Smooth muscle cell (in vitro differentiated cells): ENCODE measurements around the gene DOCK1. TPM values are rescaled to one million over a fixed set of nuclear protein-coding genes. Genes with fewer than 3 reads are reported as not detected.

Experiments used
- DNase-seq: peaks from one replicate; lab custom pipeline; 2025; ENCODE audit not compliant: unreplicated experiment; lab: John Stamatoyannopoulos, UW
- H2AFZ ChIP-seq: fragments of 200-600 bp; sonication (generic); 2 replicates; pipeline ENCODE4 v1.6.0; 2016; ENCODE audit warnings: antibody characterized with exemption, low read depth, mild to moderate bottlenecking
- H3F3A ChIP-seq: fragments of 200-600 bp; sonication (generic); 2 replicates; pipeline ENCODE4 v1.6.0; 2017; ENCODE audit warnings: antibody characterized with exemption, low read depth
- H3K27ac ChIP-seq: fragments of 200-600 bp; sonication (generic); 2 replicates; pipeline ENCODE4 v1.5.1; 2016; ENCODE audit warnings: low read depth, mild to moderate bottlenecking
- H3K27me3 ChIP-seq: fragments of 200-600 bp; sonication (generic); 2 replicates; pipeline ENCODE4 v1.6.1; 2016; ENCODE audit warnings: low read depth, mild to moderate bottlenecking
- H3K36me3 ChIP-seq: fragments of 200-600 bp; sonication (generic); 2 replicates; pipeline ENCODE4 v1.5.1; 2016; ENCODE audit warnings: low read depth
- H3K4me1 ChIP-seq: fragments of 200-600 bp; sonication (generic); 2 replicates; pipeline ENCODE4 v1.5.1; 2016; ENCODE audit warnings: low read depth
- H3K4me2 ChIP-seq: fragments of 200-600 bp; sonication (generic); 2 replicates; pipeline ENCODE4 v1.6.0; 2016; ENCODE audit warnings: mild to moderate bottlenecking
- H3K4me3 ChIP-seq: fragments of 200-600 bp; sonication (generic); 2 replicates; pipeline ENCODE4 v1.5.1; 2016; ENCODE audit warnings: mild to moderate bottlenecking
- H3K79me2 ChIP-seq: fragments of 200-600 bp; sonication (generic); 2 replicates; pipeline ENCODE4 v1.6.0; 2016; ENCODE audit warnings: low read depth, mild to moderate bottlenecking
- H3K9ac ChIP-seq: fragments of 200-600 bp; sonication (generic); 2 replicates; pipeline ENCODE4 v1.6.0; 2016; ENCODE audit warnings: low read depth
- H3K9me3 ChIP-seq: fragments of 200-600 bp; sonication (generic); replicated peaks from 2 replicates; pipeline ENCODE4 v1.5.1; 2016; ENCODE audit warnings: low read depth
- H4K20me1 ChIP-seq: fragments of 200-600 bp; sonication (generic); 2 replicates; pipeline ENCODE4 v1.6.0; 2016; ENCODE audit warnings: low read depth
- WGBS: methylation state at CpG from one replicate; pipeline ENCODE4 v1.1.7; 2016; ENCODE audit warnings: low lambda C conversion rate; 5-methylcytosine and 5-hydroxymethylcytosine counted together
- polyA plus RNA-seq: library from polyadenylated mRNA; unstranded; fragments of >200 nt; fragmentation: Nextera tagmentation; extraction: Ambion mirVana; gene quantifications from 2 replicates; pipeline ENCODE4 v1.2.1, GENCODE V29; 2016
- total RNA-seq: library from RNA; depleted of rRNA; stranded (reverse); fragments of >200 nt; gene quantifications from 2 replicates; pipeline ENCODE4 v1.2.3, GENCODE V29; 2014
- TF ChIP-seq, protein P1 (sequence below): fragments of 200-600 bp; sonication (generic); IDR thresholded peaks from 2 replicates; pipeline ENCODE4 v1.5.1; 2017; ENCODE audit warnings: borderline replicate concordance, mild to moderate bottlenecking, antibody characterized with exemption; ENCODE audit not compliant: insufficient read depth, poor library complexity, severe bottlenecking

The DOCK1 gene
- total and polyA plus RNA-seq, 2 experiments from 2014 or later, result 18.4 to 37.1 TPM

DNA sequence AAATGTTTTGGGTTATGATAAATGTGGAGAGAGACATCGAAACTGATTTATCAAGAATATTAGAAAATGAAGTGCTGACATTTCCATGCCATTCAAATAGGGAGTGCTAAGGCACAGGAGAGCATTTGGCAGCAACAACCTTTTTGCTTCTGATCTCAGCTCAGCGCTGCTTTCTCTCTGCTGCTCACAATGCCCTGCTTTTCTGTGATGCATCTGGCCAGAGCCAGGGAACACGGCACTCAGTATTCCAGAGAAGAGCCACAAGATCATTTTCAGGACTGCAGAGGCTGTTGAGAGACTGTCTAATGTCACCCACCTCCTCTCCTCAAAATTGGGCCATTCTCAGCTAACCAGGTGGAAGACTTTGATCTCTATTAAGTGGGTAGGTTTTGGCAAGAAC, 263.0 kb downstream of the DOCK1 start:
- Histone ChIP-seq H3K27me3 (no peaks in the 10 kb centered on the region), H4K20me1 (peaks cover 69% of the 10 kb centered on the region), H3K9ac (no peak overlapping the region), H3K4me2 (no peak overlapping the region), H3K4me1 (no peaks in the 10 kb centered on the region), H3K4me3 (no peak overlapping the region), H3K27ac (no peak overlapping the region), H3K9me3 (no peaks in the 10 kb centered on the region), H3F3A (no peaks in the 10 kb centered on the region), H2AFZ (no peak overlapping the region), H3K36me3 (no peaks in the 10 kb centered on the region), H3K79me2 (no peaks in the 10 kb centered on the region)
- DNase-seq, result no peak
- 98% methylated on average over 3 of the region's 3 CpGs for WGBS
- TF ChIP-seq, protein P1, sequence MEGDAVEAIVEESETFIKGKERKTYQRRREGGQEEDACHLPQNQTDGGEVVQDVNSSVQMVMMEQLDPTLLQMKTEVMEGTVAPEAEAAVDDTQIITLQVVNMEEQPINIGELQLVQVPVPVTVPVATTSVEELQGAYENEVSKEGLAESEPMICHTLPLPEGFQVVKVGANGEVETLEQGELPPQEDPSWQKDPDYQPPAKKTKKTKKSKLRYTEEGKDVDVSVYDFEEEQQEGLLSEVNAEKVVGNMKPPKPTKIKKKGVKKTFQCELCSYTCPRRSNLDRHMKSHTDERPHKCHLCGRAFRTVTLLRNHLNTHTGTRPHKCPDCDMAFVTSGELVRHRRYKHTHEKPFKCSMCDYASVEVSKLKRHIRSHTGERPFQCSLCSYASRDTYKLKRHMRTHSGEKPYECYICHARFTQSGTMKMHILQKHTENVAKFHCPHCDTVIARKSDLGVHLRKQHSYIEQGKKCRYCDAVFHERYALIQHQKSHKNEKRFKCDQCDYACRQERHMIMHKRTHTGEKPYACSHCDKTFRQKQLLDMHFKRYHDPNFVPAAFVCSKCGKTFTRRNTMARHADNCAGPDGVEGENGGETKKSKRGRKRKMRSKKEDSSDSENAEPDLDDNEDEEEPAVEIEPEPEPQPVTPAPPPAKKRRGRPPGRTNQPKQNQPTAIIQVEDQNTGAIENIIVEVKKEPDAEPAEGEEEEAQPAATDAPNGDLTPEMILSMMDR, result no peak

DNA sequence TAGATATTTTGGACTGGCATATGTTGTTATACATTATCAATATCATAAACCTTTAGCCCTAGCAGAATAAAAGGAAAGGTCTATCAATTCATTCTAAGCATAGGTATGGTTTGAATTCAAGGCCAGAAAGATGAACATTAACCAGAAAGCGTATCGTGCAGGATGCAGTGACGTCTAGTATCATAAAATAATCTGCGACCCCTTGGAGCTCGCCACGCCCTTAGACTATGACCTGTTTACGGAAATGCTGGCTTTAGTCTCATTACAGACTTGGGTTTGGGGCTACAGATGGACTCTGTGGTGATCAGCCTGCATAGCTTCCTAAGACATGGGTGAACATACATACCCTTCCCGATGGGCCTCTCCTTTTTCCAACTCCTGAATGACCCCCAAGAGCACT, 269.6 kb downstream of the DOCK1 start:
- Histone ChIP-seq H4K20me1 (peaks cover 49% of the 10 kb centered on the region), H3K27me3 (no peaks in the 10 kb centered on the region), H3F3A (no peaks in the 10 kb centered on the region), H3K9ac (no peak overlapping the region), H3K36me3 (no peaks in the 10 kb centered on the region), H3K4me3 (no peak overlapping the region), H3K4me1 (no peaks in the 10 kb centered on the region), H3K4me2 (no peak overlapping the region), H2AFZ (no peak overlapping the region), H3K79me2 (no peaks in the 10 kb centered on the region), H3K27ac (no peak overlapping the region), H3K9me3 (no peaks in the 10 kb centered on the region)
- no peak for DNase-seq
- 93% methylated on average over 8 of the region's 8 CpGs for WGBS
- TF ChIP-seq, protein P1, result no peak

DNA sequence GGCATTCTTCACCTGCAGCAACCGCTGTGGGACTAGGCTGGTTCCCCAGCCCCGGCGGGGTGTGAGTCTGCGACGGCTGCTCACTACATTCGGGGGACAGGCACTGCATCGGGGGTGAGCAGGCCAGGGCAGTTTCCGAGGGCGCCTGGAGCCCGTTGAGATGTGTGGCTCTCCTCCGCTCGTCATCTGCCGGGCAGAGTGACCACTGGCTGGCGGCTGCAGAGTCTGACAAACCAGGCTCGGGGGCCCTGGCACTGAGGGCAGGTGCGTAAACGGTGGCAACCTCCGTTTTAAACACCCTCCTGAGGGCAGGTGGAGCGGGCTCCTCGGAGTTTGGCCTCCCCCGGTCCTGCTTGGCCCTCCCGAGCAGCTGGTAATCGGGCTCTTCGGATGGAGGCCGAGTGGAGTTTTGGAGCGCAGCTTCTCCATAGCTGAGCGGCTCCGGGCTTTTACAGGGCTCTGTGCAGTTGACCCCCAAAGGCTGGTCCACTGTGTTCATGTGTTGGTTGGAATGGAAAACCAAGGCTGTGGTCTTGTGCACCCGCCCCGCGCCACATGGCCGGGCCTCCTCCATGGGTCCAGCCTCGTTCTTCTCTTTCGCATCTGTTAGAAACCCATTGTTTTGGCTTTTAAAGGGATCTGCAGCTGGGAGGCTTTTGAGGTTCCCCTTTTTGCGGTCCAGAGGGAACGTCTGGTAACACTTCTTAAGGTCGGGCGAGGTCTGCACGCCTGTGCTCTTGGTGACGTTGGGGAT, 270.3 kb downstream of the DOCK1 start:
- no peak overlapping the region for H3K4me3 ChIP-seq
- H3K79me2 ChIP-seq, result no peaks in the 10 kb centered on the region
- H2AFZ ChIP-seq, result no peak overlapping the region
- H3K27me3 ChIP-seq, result no peaks in the 10 kb centered on the region
- no peak overlapping the region for H3K9ac ChIP-seq
- TF ChIP-seq, protein P1, result no peak
- no peak for DNase-seq
- H4K20me1 ChIP-seq, result peaks cover 46% of the 10 kb centered on the region
- no peaks in the 10 kb centered on the region for H3F3A ChIP-seq
- H3K27ac ChIP-seq, result no peak overlapping the region
- H3K9me3 ChIP-seq, result no peaks in the 10 kb centered on the region
- WGBS, result 99% methylated on average over 40 of the region's 40 CpGs
- H3K4me2 ChIP-seq, result no peak overlapping the region
- H3K36me3 ChIP-seq, result no peaks in the 10 kb centered on the region
- no peaks in the 10 kb centered on the region for H3K4me1 ChIP-seq

DNA sequence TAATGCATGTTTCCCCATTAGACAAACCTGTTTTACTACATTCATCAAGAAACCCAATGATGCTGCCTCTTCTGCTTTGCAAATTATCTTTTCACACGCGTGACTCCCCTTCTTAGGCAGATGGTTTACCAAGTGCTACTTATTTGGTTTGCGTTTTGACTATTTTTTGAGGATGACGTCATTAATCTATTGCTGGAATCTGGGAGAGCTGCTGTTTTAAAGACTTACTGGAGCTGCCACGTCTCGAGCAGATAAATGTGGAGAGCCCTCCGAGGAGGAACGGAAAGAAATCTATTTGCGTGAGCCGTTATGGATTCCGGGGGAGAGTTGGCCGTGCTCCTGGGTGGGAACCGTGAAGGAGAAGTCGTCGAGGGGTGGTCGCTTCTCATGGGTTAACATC, 271.4 kb downstream of the DOCK1 start:
- Histone ChIP-seq H3F3A (no peaks in the 10 kb centered on the region), H3K9me3 (no peaks in the 10 kb centered on the region), H3K4me1 (no peaks in the 10 kb centered on the region), H3K4me2 (no peak overlapping the region), H3K27me3 (no peaks in the 10 kb centered on the region), H3K9ac (no peak overlapping the region), H2AFZ (no peak overlapping the region), H4K20me1 (peaks cover 47% of the 10 kb centered on the region), H3K36me3 (no peaks in the 10 kb centered on the region), H3K27ac (no peak overlapping the region), H3K79me2 (no peaks in the 10 kb centered on the region), H3K4me3 (no peak overlapping the region)
- TF ChIP-seq, protein P1, result no peak
- no peak for DNase-seq
- WGBS, result 83% methylated on average over 16 of the region's 16 CpGs
